Progenitor cell of endocrine pancreas (in vitro differentiated cells): ENCODE data around the gene TTC9B. TPM values are rescaled to one million over a fixed set of nuclear protein-coding genes. Genes with fewer than 3 reads are reported as not detected.
A peak's percentile ranks its signal among the peaks of the same experiment; 100 is the strongest.

Experiments used
- DNase-seq: peaks from one replicate; pipeline ENCODE4 v3.0.0; 2021; ENCODE audit warnings: low spot score; ENCODE audit not compliant: unreplicated experiment
- H3K27ac Mint-ChIP-seq: 2 replicates; pipeline ENCODE4 v1.8.0; 2021; ENCODE audit warnings: mild to moderate bottlenecking, moderate library complexity, mixed read lengths
- H3K27me3 Mint-ChIP-seq: 2 replicates; pipeline ENCODE4 v1.8.0; 2021; ENCODE audit warnings: mixed read lengths
- H3K36me3 Mint-ChIP-seq: 2 replicates; pipeline ENCODE4 v1.8.0; 2022; ENCODE audit warnings: mixed read lengths; ENCODE audit not compliant: insufficient read depth
- H3K4me1 Mint-ChIP-seq: 2 replicates; pipeline ENCODE4 v1.8.0; 2021; ENCODE audit warnings: low read depth, mixed read lengths
- H3K4me3 Mint-ChIP-seq: 2 replicates; pipeline ENCODE4 v1.8.0; 2021; ENCODE audit warnings: low read depth, mild to moderate bottlenecking, moderate library complexity, mixed read lengths
- H3K9me3 Mint-ChIP-seq: 2 replicates; pipeline ENCODE4 v1.8.0; 2021; ENCODE audit warnings: low read depth, mixed read lengths
- CTCF ChIP-seq: fragments of 200-600 bp; sonication (generic); IDR thresholded peaks from one replicate; pipeline ENCODE4 v1.5.0; 2021; ENCODE audit warnings: antibody characterized with exemption, mild to moderate bottlenecking; ENCODE audit not compliant: unreplicated experiment
- total RNA-seq: library from RNA; stranded (reverse); gene quantifications from 2 replicates; pipeline ENCODE4 v1.2.1, GENCODE V29; 2021

Gene TTC9B
- total RNA-seq, 1 donor from 2014 or later, result not detected

DNA sequence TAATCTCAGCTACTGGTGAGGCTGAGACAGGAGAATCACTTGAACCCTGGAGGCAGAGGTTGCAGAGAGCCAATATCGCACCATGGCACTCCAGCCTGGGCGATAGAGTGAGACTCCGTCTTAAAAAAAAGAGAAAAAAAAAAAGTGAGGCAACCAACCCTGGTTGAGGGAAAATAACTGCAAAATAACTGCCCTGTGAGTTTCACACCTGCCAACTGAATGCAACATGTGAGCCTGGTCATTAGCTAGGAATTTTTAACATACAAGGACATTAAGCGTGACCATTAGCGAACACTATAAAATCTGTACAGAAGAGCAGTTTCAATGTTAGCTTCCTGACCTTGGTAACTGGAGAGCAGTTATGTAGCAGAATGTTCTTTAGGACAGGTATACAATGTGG, 10.7 kb upstream of the TTC9B start:
- H3K9me3 Mint-ChIP-seq, result no peaks in the 10 kb centered on the region
- H3K27me3 Mint-ChIP-seq, result peaks cover 37% of the 10 kb centered on the region

DNA sequence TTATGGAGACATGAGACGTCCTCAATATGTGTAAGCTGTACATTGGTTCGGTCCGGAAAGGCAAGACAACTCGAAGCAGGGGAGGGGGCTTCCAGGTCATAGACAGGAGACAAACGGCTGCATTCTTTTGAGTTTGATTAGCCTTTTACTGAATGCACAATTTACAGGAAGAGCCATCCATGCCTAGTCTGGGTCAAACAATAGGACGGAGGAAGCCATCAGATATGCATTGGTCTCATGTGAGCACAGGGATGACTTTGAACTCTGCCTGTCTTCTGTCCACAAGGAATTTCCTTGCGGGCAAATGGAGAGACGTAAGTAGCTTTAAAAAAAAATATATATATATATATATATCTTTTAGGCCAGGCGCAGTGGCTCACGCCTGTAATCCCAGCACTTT, 10.2 kb upstream of the TTC9B start:
- DNase-seq, result no peak
- H3K27ac Mint-ChIP-seq, result no peak overlapping the region
- H3K4me1 Mint-ChIP-seq, result peaks cover 11% of the 10 kb centered on the region
- no peak overlapping the region for H3K4me3 Mint-ChIP-seq
- H3K27me3 Mint-ChIP-seq, result peaks cover 39% of the 10 kb centered on the region
- TF ChIP-seq CTCF, result no peak
- H3K36me3 Mint-ChIP-seq, result no peaks in the 10 kb centered on the region
- no peaks in the 10 kb centered on the region for H3K9me3 Mint-ChIP-seq

More for the DNA sequence above, 10.7 kb upstream of the TTC9B start:
- H3K4me3 Mint-ChIP-seq, result no peak overlapping the region
- no peaks in the 10 kb centered on the region for H3K36me3 Mint-ChIP-seq
- no peak for TF ChIP-seq CTCF
- peaks cover 11% of the 10 kb centered on the region for H3K4me1 Mint-ChIP-seq
- no peak overlapping the region for H3K27ac Mint-ChIP-seq
- no peak for DNase-seq

GRCh38 chr19:40225440-40226305, 7.5 kb upstream of the TTC9B start:
- Mint-ChIP-seq H3K27ac (no peak overlapping the region), H3K4me1 (peaks cover 2% of the 10 kb centered on the region), H3K36me3 (peaks cover 3% of the 10 kb centered on the region), H3K27me3 (peaks cover 52% of the 10 kb centered on the region), H3K4me3 (no peak overlapping the region), H3K9me3 (peaks cover 4% of the 10 kb centered on the region)
- TF ChIP-seq CTCF, result no peak
- DNase-seq, result no peak

GRCh38 chr19:40224342-40225150, 6.4 kb upstream of the TTC9B start:
- no peak for DNase-seq
- Mint-ChIP-seq H3K4me3 (no peak overlapping the region), H3K27me3 (peaks cover 63% of the 10 kb centered on the region), H3K36me3 (peaks cover 3% of the 10 kb centered on the region), H3K4me1 (peaks cover 2% of the 10 kb centered on the region), H3K9me3 (peaks cover 4% of the 10 kb centered on the region), H3K27ac (no peak overlapping the region)
- no peak for TF ChIP-seq CTCF

- no peak overlapping the region for H3K4me3 Mint-ChIP-seq
- no peak for TF ChIP-seq CTCF
These were observed 5.1 kb upstream of the TTC9B start for GRCh38 chr19:40223135-40223822.

More at GRCh38 chr19:40223135-40223822, 5.1 kb upstream of the TTC9B start:
- Mint-ChIP-seq H3K27me3 (peaks cover 75% of the 10 kb centered on the region), H3K9me3 (peaks cover 4% of the 10 kb centered on the region), H3K4me1 (peaks cover 2% of the 10 kb centered on the region), H3K27ac (no peak overlapping the region), H3K36me3 (peaks cover 3% of the 10 kb centered on the region)
- peak; percentile 53 for DNase-seq
